Neural cell (in vitro differentiated cells): ENCODE data around the gene PTPRQ. TPM values are rescaled to one million over a fixed set of nuclear protein-coding genes. Genes with fewer than 3 reads are reported as not detected.

Experiments used
- H2AFZ ChIP-seq: fragments of 200-600, 300-800 bp; sonication (generic), shearing (Covaris generic); 2 replicates; pipeline ENCODE4 v1.6.0; 2014; ENCODE audit warnings: low read depth, mild to moderate bottlenecking, antibody characterized with exemption, low read length, moderate library complexity
- H3F3A ChIP-seq: fragments of 200-600 bp; shearing (Covaris generic); 2 replicates; pipeline ENCODE4 v1.6.1; 2016; ENCODE audit warnings: mild to moderate bottlenecking, moderate library complexity, mixed read lengths, antibody characterized with exemption, low read length; ENCODE audit not compliant: insufficient read depth, poor library complexity, severe bottlenecking
- H3K27ac ChIP-seq: fragments of 200-600, 300-800 bp; sonication (generic), shearing (Covaris generic); 2 replicates; pipeline ENCODE4 v1.5.1; 2014; ENCODE audit warnings: mild to moderate bottlenecking, low read length, moderate library complexity
- H3K27me3 ChIP-seq: fragments of 300-800, 200-600 bp; sonication (generic), shearing (Covaris generic); 2 replicates; pipeline ENCODE4 v1.6.0; 2014; ENCODE audit warnings: mild to moderate bottlenecking, low read depth, low read length, moderate library complexity; ENCODE audit not compliant: insufficient read depth
- H3K36me3 ChIP-seq: fragments of 300-800, 200-600 bp; sonication (generic), shearing (Covaris generic); 2 replicates; pipeline ENCODE4 v1.5.1; 2014; ENCODE audit warnings: mild to moderate bottlenecking, antibody characterized with exemption, low read length, moderate library complexity; ENCODE audit not compliant: insufficient read depth
- H3K4me2 ChIP-seq: fragments of 300-800, 200-600 bp; sonication (generic), shearing (Covaris generic); 2 replicates; pipeline ENCODE4 v1.6.0; 2014; ENCODE audit warnings: mild to moderate bottlenecking, low read length
- H3K4me3 ChIP-seq: fragments of 300-800, 200-600 bp; sonication (generic), shearing (Covaris generic); 2 replicates; pipeline ENCODE4 v1.5.1; 2014; ENCODE audit warnings: mild to moderate bottlenecking, low read length, moderate library complexity
- H3K79me2 ChIP-seq: fragments of 200-600 bp; shearing (Covaris generic); replicated peaks from 2 replicates; pipeline ENCODE4 v1.6.0; 2014; ENCODE audit warnings: mild to moderate bottlenecking, low read length, moderate library complexity; ENCODE audit not compliant: insufficient read depth
- H3K9ac ChIP-seq: fragments of 300-800, 200-600 bp; sonication (generic), shearing (Covaris generic); 2 replicates; pipeline ENCODE4 v1.6.1; 2016; ENCODE audit warnings: mild to moderate bottlenecking, low read length, mixed read lengths
- H3K9me2 ChIP-seq: fragments of 200-600 bp; shearing (Covaris generic); 2 replicates; pipeline ENCODE4 v1.6.1; 2016; ENCODE audit warnings: mild to moderate bottlenecking, low read length, mixed read lengths; ENCODE audit not compliant: insufficient read depth
- H3K9me3 ChIP-seq: fragments of 200-600, 300-800 bp; sonication (generic), shearing (Covaris generic); 2 replicates; pipeline ENCODE4 v1.6.1; 2016; ENCODE audit warnings: mild to moderate bottlenecking, mixed run types, low read length, moderate library complexity, mixed read lengths
- H4K20me1 ChIP-seq: fragments of 200-600 bp; shearing (Covaris generic); 2 replicates; pipeline ENCODE4 v1.6.1; 2016; ENCODE audit warnings: mild to moderate bottlenecking, mixed run types; ENCODE audit not compliant: insufficient read depth
- CTCF ChIP-seq: fragments of 450-650 bp; IDR thresholded peaks from 2 replicates; pipeline ENCODE4 v1.5.1; 2014; ENCODE audit warnings: antibody characterized with exemption, mild to moderate bottlenecking, moderate library complexity; ENCODE audit not compliant: poor library complexity, severe bottlenecking
- EP300 ChIP-seq: fragments of 450-650 bp; conservative IDR thresholded peaks from 2 replicates; pipeline ENCODE4 v1.6.1; 2014; ENCODE audit warnings: antibody characterized with exemption, mild to moderate bottlenecking, moderate library complexity; ENCODE audit not compliant: poor library complexity, severe bottlenecking
- MXI1 ChIP-seq: fragments of 450-650 bp; conservative IDR thresholded peaks from 2 replicates; pipeline ENCODE4 v1.6.1; 2014; ENCODE audit warnings: antibody characterized with exemption, mild to moderate bottlenecking; ENCODE audit not compliant: poor library complexity, severe bottlenecking
- POLR2AphosphoS5 ChIP-seq: IDR thresholded peaks from 2 replicates; pipeline ENCODE4 v1.6.1; 2012
- RAD21 ChIP-seq: fragments of 450-650 bp; conservative IDR thresholded peaks from 2 replicates; pipeline ENCODE4 v1.6.1; 2014; ENCODE audit warnings: antibody characterized with exemption, mild to moderate bottlenecking, moderate library complexity
- SMC3 ChIP-seq: fragments of 450-650 bp; conservative IDR thresholded peaks from 2 replicates; pipeline ENCODE4 v1.6.1; 2014; ENCODE audit warnings: antibody characterized with exemption, mild to moderate bottlenecking, moderate library complexity; ENCODE audit not compliant: poor library complexity
- TAF1 ChIP-seq: IDR thresholded peaks from 2 replicates; pipeline ENCODE4 v1.6.1; 2012; ENCODE audit warnings: low read depth
- polyA plus RNA-seq: library from polyadenylated mRNA; depleted of rRNA; stranded (reverse); fragments of >200 nt; gene quantifications from 2 replicates; pipeline ENCODE4 v1.2.3, GENCODE V29; 2014
- TF ChIP-seq, protein P1 (sequence below): IDR thresholded peaks from 2 replicates; pipeline ENCODE4 v1.6.1; 2012; ENCODE audit warnings: borderline replicate concordance

Gene PTPRQ
- polyA plus RNA-seq, 1 donor from 2014 or later: not detected

DNA sequence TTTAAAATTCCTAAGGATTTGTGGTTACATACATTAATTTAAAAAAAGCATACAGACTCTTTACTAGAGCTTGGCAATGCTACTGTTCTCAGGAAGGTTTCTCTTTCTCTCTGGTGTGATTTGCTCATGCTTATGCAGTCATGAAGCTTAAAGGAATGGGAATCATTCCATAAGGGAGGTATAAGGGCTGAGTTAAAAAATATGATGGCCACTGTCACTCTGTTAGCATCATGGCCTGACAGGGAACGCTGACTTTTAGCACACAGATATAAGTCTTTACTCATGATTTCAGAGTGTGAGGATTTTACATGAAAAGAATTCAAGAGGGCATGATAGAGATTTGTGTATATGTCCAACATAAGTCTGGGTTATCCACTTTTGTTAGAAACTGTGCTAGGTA lies 276.5 kb downstream of the PTPRQ start:
- TF ChIP-seq TAF1: no peak
- TF ChIP-seq CTCF: no peak
- no peak for TF ChIP-seq SMC3
- H3K36me3 ChIP-seq: no peaks in the 10 kb centered on the region
- no peak overlapping the region for H3K4me2 ChIP-seq
- H3K79me2 ChIP-seq: no peaks in the 10 kb centered on the region
- no peaks in the 10 kb centered on the region for H3K9me2 ChIP-seq
- no peaks in the 10 kb centered on the region for H4K20me1 ChIP-seq
- H3K27me3 ChIP-seq: no peaks in the 10 kb centered on the region
- no peaks in the 10 kb centered on the region for H3F3A ChIP-seq
- H3K9me3 ChIP-seq: no peaks in the 10 kb centered on the region
- H3K27ac ChIP-seq: no peak overlapping the region
- no peak overlapping the region for H3K4me3 ChIP-seq
- H2AFZ ChIP-seq: no peak overlapping the region
- no peak overlapping the region for H3K9ac ChIP-seq

GRCh38 chr12:80721326-80721725 lies 277.3 kb downstream of the PTPRQ start:
- H3K4me2 ChIP-seq: no peak overlapping the region
- no peak overlapping the region for H3K4me3 ChIP-seq
- H3K36me3 ChIP-seq: no peaks in the 10 kb centered on the region
- H3K27me3 ChIP-seq: no peaks in the 10 kb centered on the region
- H3K9me3 ChIP-seq: no peaks in the 10 kb centered on the region
- TF ChIP-seq RAD21: no peak
- TF ChIP-seq MXI1: no peak
- TF ChIP-seq, protein P1, sequence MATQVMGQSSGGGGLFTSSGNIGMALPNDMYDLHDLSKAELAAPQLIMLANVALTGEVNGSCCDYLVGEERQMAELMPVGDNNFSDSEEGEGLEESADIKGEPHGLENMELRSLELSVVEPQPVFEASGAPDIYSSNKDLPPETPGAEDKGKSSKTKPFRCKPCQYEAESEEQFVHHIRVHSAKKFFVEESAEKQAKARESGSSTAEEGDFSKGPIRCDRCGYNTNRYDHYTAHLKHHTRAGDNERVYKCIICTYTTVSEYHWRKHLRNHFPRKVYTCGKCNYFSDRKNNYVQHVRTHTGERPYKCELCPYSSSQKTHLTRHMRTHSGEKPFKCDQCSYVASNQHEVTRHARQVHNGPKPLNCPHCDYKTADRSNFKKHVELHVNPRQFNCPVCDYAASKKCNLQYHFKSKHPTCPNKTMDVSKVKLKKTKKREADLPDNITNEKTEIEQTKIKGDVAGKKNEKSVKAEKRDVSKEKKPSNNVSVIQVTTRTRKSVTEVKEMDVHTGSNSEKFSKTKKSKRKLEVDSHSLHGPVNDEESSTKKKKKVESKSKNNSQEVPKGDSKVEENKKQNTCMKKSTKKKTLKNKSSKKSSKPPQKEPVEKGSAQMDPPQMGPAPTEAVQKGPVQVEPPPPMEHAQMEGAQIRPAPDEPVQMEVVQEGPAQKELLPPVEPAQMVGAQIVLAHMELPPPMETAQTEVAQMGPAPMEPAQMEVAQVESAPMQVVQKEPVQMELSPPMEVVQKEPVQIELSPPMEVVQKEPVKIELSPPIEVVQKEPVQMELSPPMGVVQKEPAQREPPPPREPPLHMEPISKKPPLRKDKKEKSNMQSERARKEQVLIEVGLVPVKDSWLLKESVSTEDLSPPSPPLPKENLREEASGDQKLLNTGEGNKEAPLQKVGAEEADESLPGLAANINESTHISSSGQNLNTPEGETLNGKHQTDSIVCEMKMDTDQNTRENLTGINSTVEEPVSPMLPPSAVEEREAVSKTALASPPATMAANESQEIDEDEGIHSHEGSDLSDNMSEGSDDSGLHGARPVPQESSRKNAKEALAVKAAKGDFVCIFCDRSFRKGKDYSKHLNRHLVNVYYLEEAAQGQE: no peak
- no peak for TF ChIP-seq TAF1
- no peak for TF ChIP-seq CTCF
- no peak for TF ChIP-seq SMC3
- TF ChIP-seq EP300: no peak
- TF ChIP-seq POLR2AphosphoS5: no peak
- H3K9me2 ChIP-seq: no peaks in the 10 kb centered on the region
- no peak overlapping the region for H2AFZ ChIP-seq
- H3K27ac ChIP-seq: no peak overlapping the region
- no peak overlapping the region for H3K9ac ChIP-seq
- H3K79me2 ChIP-seq: no peaks in the 10 kb centered on the region
- H3F3A ChIP-seq: no peaks in the 10 kb centered on the region
- no peaks in the 10 kb centered on the region for H4K20me1 ChIP-seq
